ENCODE results near the gene DRGX.

DRGX gene

DNA sequence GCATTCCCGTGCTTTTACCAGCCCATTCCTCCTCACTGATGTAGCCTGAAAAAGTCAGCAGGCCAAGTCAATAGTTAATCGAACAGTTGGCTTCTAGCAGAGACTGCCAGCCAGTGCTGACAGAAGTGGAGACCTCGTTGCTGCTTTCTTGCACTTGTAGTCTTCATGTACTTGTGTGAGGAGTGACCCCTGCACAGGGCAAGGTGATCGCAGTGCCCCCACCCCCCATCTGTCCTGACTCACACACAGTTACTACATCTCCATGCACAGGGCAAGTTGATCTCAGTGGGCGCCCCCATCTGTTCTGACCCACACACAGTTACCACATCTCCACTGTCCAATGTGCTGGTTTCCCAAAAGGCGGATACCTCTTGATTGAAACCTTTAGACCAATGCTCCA, 62.7 kb downstream of the DRGX start:
- no peak for FAIRE-seq

- FAIRE-seq = no peak
These were observed 63.1 kb downstream of the DRGX start for GRCh38 chr10:49332768-49333167.

GRCh38 chr10:49332333-49332732, 63.6 kb downstream of the DRGX start:
- FAIRE-seq = no peak

DNA sequence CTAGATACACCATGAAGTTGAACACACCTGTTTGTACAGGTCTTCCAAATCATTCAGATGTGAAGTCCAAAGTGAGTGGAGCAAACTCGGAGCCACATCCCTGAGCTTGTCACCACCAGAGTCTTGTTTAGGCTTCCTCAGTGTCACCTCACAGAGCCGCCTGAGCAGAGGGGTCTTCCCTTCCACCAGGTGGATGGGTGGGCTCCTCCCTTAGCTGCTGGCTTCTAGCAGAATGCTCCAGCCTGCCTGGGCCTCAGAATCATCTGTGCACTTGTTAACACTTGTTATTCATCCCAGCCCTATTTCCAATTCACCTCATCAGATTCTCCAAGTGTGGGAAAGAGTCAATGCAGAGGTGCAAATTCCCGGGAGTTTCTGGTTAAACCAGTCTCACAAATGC, 64.5 kb downstream of the DRGX start:
- no peak for FAIRE-seq

- FAIRE-seq = no peak
These were observed 65.7 kb downstream of the DRGX start for GRCh38 chr10:49330127-49330665.

- FAIRE-seq = no peak
These were observed 66.8 kb downstream of the DRGX start for GRCh38 chr10:49329146-49329505.

DNA sequence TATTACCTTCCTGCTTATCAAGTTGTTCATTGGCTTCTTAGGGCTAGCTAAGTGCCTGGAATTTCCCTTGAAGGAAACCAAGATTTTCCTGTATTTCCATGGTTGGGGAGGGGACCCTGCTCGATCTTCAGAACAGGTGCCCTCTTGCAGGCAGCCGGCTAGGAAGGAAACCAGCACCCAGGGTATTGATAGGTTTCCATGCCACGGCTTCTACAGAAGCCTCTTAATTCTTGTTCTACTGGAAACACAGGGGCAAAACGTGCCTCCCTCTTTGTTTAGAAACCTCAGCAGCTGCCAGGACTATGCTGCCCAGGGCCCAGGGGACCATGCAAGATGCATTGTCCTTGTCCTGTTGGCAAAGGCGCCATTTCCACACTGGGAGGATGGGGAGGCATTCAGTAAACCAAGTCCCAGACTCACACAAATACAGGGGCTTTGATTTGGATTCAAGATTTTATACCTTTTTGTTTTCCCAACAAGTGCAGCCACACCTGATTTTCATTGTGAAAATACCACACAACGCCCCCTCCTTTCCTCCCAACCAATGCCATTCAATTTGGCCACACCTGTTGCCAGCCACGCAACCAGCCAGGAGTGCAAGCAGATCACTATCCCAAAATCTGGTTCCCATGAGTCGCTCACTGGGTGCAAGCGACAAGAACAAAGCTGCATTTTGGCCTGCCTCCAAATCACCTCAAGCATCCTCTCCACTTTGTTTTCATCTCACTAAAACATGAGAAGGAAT, 67.3 kb downstream of the DRGX start:
- FAIRE-seq = no peak

GRCh38 chr10:49327036-49327813, 68.7 kb downstream of the DRGX start:
- FAIRE-seq = no peak

GRCh38 chr10:49325916-49326783, 69.7 kb downstream of the DRGX start:
- FAIRE-seq = no peak

DNA sequence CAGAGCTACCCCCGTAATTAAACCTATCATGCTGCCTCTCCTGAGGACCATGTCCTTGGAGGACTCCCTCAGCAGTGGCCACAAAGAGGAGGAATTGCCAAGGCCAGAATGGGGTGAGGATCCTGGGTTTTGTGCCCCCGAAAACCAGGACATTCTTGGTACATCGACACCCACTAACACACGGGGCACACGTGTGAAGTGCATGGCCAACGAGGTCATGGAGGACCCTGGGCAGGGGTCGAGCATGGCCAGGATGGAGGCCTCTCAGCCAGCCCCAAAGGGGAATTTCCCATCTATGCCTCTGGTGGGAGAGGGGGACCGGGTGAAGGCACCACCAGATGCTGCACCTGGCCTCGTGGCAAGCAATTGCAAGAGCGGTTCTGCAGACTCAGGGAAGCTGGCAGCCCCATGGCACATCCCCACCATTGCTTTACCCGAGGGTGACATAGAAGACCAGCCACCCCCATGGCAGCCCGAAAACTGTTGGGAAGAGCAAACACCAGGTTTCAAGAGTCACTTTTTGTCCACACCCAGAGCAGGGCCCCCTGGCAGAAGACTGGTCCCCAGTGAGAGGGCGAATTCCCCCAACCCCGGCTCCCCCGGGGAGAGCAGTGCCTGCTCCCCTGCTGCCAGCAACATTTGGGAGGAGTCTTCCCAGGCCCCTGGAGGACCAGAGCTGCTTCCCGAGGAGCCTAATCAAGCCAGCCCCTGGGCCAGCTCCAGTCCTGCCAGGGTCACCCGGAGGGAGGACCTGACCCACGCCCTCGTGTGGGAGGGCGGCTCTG, 70.6 kb downstream of the DRGX start:
- FAIRE-seq = no peak

- FAIRE-seq = no peak
These were observed 71.2 kb downstream of the DRGX start for GRCh38 chr10:49324711-49325110.

DNA sequence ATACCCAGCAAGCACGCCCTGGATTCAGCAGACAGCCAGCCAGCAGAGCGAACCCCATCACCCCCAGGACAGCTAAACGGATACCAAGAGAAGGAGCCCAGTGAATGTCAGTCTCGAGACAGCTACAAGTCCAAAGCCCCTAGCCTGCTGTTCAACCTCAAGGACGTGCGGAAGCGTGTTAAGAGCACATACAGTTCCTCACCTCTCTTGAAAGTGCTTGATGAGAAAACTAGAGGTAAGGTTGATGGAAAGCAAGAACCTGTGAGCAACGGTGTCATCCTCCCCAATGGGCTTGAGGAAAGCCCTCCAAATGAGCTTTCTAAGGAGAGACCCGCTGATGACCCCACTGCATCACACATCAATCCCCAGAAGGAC, 72.0 kb downstream of the DRGX start:
- FAIRE-seq = no peak

GRCh38 chr10:49323171-49323895, 72.6 kb downstream of the DRGX start:
- FAIRE-seq = no peak

DNA sequence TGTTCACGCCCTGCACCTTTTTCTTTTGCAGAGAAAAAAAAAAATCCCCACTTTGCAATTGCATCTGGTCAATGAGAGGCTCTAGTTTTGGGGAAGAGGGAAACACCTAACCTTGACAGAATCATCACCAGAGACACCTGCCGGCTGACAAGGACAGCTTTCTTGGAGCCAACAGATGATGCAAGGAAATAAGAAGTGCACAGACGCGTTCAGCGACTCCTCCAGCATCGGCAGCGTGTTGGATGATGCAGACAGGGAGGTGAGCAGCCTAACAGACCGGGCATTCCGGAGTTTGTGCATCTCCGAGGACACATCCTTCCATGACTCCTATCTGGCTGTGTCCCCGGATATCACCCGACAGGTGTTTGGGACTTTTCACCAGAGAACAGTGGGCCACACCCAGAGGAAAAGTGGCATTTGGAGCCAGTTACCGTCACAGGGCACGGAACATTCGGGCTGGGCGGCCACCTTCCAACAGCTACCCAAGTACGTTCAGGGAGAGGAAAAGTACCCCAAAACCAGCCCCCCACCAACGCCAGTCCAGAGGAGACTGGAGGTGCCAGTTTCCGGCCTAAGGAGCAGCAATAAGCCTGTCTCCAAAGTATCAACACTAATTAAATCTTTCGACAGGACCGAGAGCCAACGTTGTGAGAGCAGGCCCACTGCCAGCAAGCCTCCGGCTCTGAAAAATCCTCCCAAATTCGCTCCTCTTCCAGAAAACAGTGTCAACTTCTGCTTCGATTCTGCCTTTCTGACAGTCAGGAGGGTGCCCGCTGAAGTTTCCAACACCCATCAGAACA, 73.3 kb downstream of the DRGX start:
- FAIRE-seq = no peak

- no peak for FAIRE-seq
These were observed 74.9 kb downstream of the DRGX start for GRCh38 chr10:49321021-49321420.

- FAIRE-seq = no peak
These were observed 75.7 kb downstream of the DRGX start for GRCh38 chr10:49320191-49320590.

DNA sequence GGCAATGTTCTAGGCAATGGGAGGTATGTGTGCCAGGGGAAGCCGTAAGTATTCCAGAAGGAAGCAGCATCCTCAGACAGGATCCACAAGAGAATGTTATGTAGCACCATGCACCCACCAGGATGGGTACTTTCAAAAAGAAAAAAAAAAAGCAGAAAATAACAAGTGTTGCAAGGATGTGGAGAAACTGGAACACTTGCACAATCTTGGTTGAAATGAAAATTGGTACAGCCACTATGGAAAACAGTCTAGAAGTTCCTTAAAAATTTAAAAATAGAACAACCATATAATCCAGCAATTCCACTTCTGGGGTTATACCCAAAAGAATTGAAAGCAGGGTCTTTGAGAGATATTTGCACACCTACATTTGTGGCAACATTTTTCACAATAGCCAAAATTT, 76.7 kb downstream of the DRGX start:
- FAIRE-seq = no peak

- no peak for FAIRE-seq
These were observed 77.1 kb downstream of the DRGX start for GRCh38 chr10:49318755-49319154.

DNA sequence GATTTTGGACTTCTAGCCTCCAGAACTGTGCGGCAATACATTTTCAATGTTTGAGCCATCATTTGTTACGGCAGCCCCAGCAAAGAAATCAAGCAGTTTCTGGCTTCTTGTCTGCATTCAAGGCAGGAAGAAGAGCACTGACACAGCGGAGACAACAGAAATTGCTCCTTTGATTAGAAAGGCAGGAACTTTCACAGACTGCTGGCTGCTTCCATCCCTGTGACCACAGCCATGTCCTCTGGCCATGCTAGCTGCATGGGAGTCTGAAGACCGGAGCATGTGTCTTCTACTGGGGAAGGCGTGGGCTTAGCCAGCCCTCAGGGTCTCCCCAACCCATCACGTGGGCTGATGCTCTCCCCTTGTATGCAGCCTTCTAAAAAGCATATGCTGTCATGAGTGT, 77.9 kb downstream of the DRGX start:
- no peak for FAIRE-seq

DNA sequence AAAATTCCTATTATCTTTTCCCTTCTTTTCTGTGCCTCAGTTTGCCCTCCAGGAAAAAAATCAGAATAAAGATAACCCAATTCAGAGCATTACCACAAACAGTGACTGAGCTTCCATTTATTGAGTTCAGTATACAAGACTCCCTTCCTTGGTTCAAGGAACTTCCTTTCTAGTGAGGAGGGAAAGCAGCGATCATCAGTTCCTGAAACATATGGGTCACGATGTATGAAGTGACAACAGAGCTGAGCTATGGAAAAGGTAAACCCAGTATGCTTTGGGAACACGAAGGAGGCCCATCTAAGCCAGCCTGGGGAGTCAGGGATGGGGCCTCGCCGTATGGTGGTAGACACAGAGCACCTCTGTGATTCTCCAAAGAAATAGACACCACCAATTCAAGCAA, 81.1 kb downstream of the DRGX start:
- no peak for FAIRE-seq

Measured in A204.1 (cell line).